ENCODE results near the gene OR6K3.

DNA sequence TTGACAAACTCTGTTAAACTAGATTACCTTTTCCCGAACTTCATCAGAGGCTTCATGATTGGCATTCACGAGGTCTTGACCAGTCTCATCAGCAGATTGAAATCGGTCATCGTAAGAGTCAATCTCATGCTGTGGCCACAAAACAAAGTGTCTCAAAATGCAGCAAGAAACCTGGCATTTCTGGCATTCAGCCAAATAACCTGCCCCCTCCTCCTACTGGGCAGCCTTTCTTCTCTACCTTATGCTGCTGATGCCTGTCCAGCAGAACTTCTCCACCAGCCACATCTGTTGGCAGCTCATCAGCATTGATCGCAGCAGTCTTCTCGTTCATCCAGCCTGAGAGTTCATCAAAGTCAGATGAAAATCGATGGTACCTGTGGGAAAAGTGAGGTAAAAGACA is 46.2 kb downstream of the OR6K3 start:
- no peak for TF ChIP-seq EZH2 (IDR thresholded peaks at IDR 0.05; ENCODE audit: borderline replicate concordance, low read length)
- TF ChIP-seq CTCF (IDR thresholded peaks at IDR 0.05; ENCODE audit: low read length) = no peak
